ENCODE data around the gene TP53TG5.

TP53TG5 gene

DNA sequence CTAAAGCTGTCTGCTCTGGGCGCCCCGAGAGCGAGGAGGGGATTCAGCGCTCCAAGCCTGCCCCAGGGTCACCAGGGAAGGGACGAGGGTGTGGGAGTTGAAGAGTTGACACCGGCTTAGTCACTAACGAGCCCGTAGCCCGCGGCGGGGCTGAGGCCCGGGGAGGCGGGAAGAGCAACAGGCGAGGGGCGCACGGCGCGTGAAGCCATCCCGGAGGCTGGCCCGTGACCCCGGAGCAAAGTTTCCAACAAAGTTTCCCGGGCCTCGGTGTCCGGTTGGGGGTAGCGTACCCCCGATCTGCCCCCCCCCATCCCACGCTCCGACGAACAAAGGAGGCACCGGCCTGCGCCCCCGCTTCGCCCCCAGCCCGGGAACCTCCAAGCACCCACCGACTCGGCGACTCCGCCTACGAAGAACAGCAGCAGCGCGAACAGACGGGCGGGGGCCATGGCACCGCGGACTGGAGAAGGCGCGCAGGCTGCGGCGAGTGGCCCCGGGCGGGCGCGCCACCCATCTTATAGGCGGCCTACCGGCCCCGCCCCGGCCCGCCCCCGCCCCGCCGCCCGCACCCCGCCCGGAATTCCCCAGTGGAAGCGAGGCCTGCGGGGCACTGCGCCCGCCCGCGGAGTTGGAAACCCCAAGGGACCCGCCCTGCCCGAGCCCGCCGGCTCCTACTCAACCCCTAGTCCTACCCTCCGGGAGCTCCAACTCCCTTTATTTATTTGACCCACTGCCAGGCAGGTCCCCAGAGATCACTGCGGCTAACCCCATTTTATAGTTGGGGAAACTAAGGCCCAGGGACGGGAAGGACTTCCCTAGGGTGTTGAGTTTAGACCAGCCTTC is 30.0 kb downstream of the TP53TG5 start, which contains the start of gene SDC4:
TSS of gene SDC4 (minus strand) at position 489 of the 843 bp plus-strand sequence. CDS start at position 449, 40 bp downstream.
- ChIA-PET POLR2A (interaction anchor here (0.7 to 3.5 kb wide), 13 partner anchors 8 to 463 kb away, joined by 3 to 31 read pairs (median 4); partner anchors contain the start of genes PIGT, SYS1 and YWHAB), CTCF (interaction anchor here (0.6 to 2.5 kb wide), 10 partner anchors 11 to 690 kb away, joined by 3 to 11 read pairs (median 4); partner anchors contain the start of gene SYS1)
- H3K4me3 ChIP-seq (ENCODE audit: low read depth, low read length): peak within 1 kb of the TSS; percentile 52
- no peaks in the 10 kb centered on the region for H3K36me3 ChIP-seq (ENCODE audit: control insufficient read depth in 2 of 2, insufficient read depth in 1 of 2, low read length in 2 of 2)
- H3K4me1 ChIP-seq (ENCODE audit: control insufficient read depth, insufficient read depth, low read length): peaks cover 21% of the 10 kb centered on the region
- H3K9me3 ChIP-seq (ENCODE audit: control insufficient read depth, insufficient read depth, low read depth, low read length): no peaks in the 10 kb centered on the region
- H3K27ac ChIP-seq (ENCODE audit: extremely low read depth, low read depth, low read length): peak within 1 kb of the TSS; percentile 45; the same call in 1 of the 2 replicates
- 0 out of 2 replicates have a peak, but pooled peaks have one; percentile 12 for TF ChIP-seq ZNF146 (tag by site-specific recombination; IDR thresholded peaks at IDR 0.05)
- peak; percentile 84 for TF ChIP-seq ZNF341 (tag by site-specific recombination; IDR thresholded peaks at IDR 0.05; ENCODE audit: low read depth)
- peak; percentile 57; the same call in 1 of the 2 replicates for TF ChIP-seq KLF10 (tag by site-specific recombination; IDR thresholded peaks at IDR 0.05)
- TF ChIP-seq ZSCAN30 (tag by site-specific recombination; IDR thresholded peaks at IDR 0.05): 0 out of 2 replicates have a peak, but pooled peaks have one; percentile 6
- TF ChIP-seq, protein P1, sequence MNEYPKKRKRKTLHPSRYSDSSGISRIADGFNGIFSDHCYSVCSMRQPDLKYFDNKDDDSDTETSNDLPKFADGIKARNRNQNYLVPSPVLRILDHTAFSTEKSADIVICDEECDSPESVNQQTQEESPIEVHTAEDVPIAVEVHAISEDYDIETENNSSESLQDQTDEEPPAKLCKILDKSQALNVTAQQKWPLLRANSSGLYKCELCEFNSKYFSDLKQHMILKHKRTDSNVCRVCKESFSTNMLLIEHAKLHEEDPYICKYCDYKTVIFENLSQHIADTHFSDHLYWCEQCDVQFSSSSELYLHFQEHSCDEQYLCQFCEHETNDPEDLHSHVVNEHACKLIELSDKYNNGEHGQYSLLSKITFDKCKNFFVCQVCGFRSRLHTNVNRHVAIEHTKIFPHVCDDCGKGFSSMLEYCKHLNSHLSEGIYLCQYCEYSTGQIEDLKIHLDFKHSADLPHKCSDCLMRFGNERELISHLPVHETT (tag by site-specific recombination; IDR thresholded peaks at IDR 0.05): peak; percentile 45; the same call in 1 of the 2 replicates
- TF ChIP-seq ZBTB1 (tag by site-specific recombination; IDR thresholded peaks at IDR 0.05): no peak
- TF ChIP-seq, protein P2, sequence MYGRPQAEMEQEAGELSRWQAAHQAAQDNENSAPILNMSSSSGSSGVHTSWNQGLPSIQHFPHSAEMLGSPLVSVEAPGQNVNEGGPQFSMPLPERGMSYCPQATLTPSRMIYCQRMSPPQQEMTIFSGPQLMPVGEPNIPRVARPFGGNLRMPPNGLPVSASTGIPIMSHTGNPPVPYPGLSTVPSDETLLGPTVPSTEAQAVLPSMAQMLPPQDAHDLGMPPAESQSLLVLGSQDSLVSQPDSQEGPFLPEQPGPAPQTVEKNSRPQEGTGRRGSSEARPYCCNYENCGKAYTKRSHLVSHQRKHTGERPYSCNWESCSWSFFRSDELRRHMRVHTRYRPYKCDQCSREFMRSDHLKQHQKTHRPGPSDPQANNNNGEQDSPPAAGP (tag by site-specific recombination; IDR thresholded peaks at IDR 0.05): peak; percentile 84
- peak; percentile 77 for TF ChIP-seq ZNF335 (tag by site-specific recombination; conservative IDR thresholded peaks at IDR 0.05)
- TF ChIP-seq SP7 (tag by site-specific recombination; IDR thresholded peaks at IDR 0.05): peak; percentile 68
- peak; percentile 19; the same call in 1 of the 2 replicates for TF ChIP-seq SP2 (tag by site-specific recombination; IDR thresholded peaks at IDR 0.05)
- TF ChIP-seq ZNF561 (tag by site-specific recombination; IDR thresholded peaks at IDR 0.05; ENCODE audit: borderline replicate concordance): peak; percentile 15; the same call in 1 of the 2 replicates
- peak; percentile 98 for TF ChIP-seq ZFHX2 (tag by site-specific recombination; conservative IDR thresholded peaks at IDR 0.05)
- peak; percentile 82 for TF ChIP-seq ZBTB8A (tag by site-specific recombination; IDR thresholded peaks at IDR 0.05)
- TF ChIP-seq KLF9 (tag by site-specific recombination; IDR thresholded peaks at IDR 0.05; ENCODE audit: low read depth): peak; percentile 42; the same call in 1 of the 2 replicates
- TF ChIP-seq ZIC2 (tag by site-specific recombination; IDR thresholded peaks at IDR 0.05): 0 out of 2 replicates have a peak, but pooled peaks have one; percentile 42
- peak; percentile 44; the same call in 1 of the 2 replicates for TF ChIP-seq GLIS1 (tag by site-specific recombination; IDR thresholded peaks at IDR 0.05)
- peak; percentile 98 for TF ChIP-seq SCRT2 (tag by site-specific recombination; IDR thresholded peaks at IDR 0.05)
- TF ChIP-seq, protein P3, sequence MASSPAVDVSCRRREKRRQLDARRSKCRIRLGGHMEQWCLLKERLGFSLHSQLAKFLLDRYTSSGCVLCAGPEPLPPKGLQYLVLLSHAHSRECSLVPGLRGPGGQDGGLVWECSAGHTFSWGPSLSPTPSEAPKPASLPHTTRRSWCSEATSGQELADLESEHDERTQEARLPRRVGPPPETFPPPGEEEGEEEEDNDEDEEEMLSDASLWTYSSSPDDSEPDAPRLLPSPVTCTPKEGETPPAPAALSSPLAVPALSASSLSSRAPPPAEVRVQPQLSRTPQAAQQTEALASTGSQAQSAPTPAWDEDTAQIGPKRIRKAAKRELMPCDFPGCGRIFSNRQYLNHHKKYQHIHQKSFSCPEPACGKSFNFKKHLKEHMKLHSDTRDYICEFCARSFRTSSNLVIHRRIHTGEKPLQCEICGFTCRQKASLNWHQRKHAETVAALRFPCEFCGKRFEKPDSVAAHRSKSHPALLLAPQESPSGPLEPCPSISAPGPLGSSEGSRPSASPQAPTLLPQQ (tag by site-specific recombination; IDR thresholded peaks at IDR 0.05): peak; percentile 35; the same call in 1 of the 2 replicates
- TF ChIP-seq WT1 (tag by site-specific recombination; IDR thresholded peaks at IDR 0.05): peak; percentile 33; the same call in 1 of the 2 replicates
- no peak for TF ChIP-seq ZNF169 (tag by site-specific recombination; IDR thresholded peaks at IDR 0.05)
- TF ChIP-seq ZNF2 (tag by site-specific recombination; IDR thresholded peaks at IDR 0.05): 0 out of 2 replicates have a peak, but pooled peaks have one; percentile 64
- TF ChIP-seq ZNF394 (tag by site-specific recombination; IDR thresholded peaks at IDR 0.05; ENCODE audit: borderline replicate concordance): peak; percentile 53; the same call in 1 of the 2 replicates
- TF ChIP-seq KLF8 (tag by site-specific recombination; IDR thresholded peaks at IDR 0.05): peak; percentile 79
- TF ChIP-seq ZNF423 (tag by site-specific recombination; IDR thresholded peaks at IDR 0.05): peak; percentile 91
- no peak for TF ChIP-seq ZNF549 (tag by site-specific recombination; IDR thresholded peaks at IDR 0.05)
- TF ChIP-seq KLF16 (tag by site-specific recombination; IDR thresholded peaks at IDR 0.05): peak; percentile 47; the same call in 1 of the 2 replicates
- no peak for TF ChIP-seq ZNF311 (tag by site-specific recombination; IDR thresholded peaks at IDR 0.05; ENCODE audit: borderline replicate concordance)
- peak; percentile 97 for TF ChIP-seq EGR2 (tag by site-specific recombination; IDR thresholded peaks at IDR 0.05; ENCODE audit: low read depth)
- peak; percentile 89 for TF ChIP-seq IKZF3 (tag by site-specific recombination; IDR thresholded peaks at IDR 0.05)
- TF ChIP-seq ZBTB20 (tag by site-specific recombination; IDR thresholded peaks at IDR 0.05): peak; percentile 80
- peak; percentile 72 for TF ChIP-seq ZXDB (tag by site-specific recombination; IDR thresholded peaks at IDR 0.05)
- no peak for TF ChIP-seq ZNF768 (tag by site-specific recombination; IDR thresholded peaks at IDR 0.05)
- peak; percentile 86; the same call in 1 of the 2 replicates for TF ChIP-seq SCRT1 (tag by site-specific recombination; IDR thresholded peaks at IDR 0.05; ENCODE audit: borderline replicate concordance)

Measured in HEK293 (cell line).